Measurements from ENCODE around the gene DNAAF5. TPM values are rescaled to one million over a fixed set of nuclear protein-coding genes. Genes with fewer than 3 reads are reported as not detected.

The DNAAF5 gene
- total and polyA plus RNA-seq, 8 donors = 6.7 to 210 (median 22.4) TPM

GRCh38 chr7:681551-682307 is 44.8 kb upstream of the DNAAF5 start:
- no peaks in the 10 kb centered on the region for H3K27me3 ChIP-seq
- 91 to 99% (median 95%) methylated on average over 13 of the region's 13 CpGs for WGBS, 5 donors
- no peak for TF ChIP-seq EP300 (IDR thresholded peaks at IDR 0.05)
- no peak overlapping the region for H3K27ac ChIP-seq
- peaks cover 5 to 21% (median 16%) of the 10 kb centered on the region in 4 donors for H3K9me3 ChIP-seq
- H3K4me1 ChIP-seq = no peaks in the 10 kb centered on the region
- H3K36me3 ChIP-seq = peaks cover 0 to 49% (median 34%) of the 10 kb centered on the region in 4 donors
- no peak for DNase-seq
- H3K4me3 ChIP-seq = no peak overlapping the region
- intact Hi-C loops (cut with DNase I; ENCODE audit: low total_unique reads) = no loop called here

- Histone ChIP-seq H3K4me1 (no peaks in the 10 kb centered on the region), H3K4me3 (no peak overlapping the region), H3K9me3 (peaks cover 5 to 30% (median 20%) of the 10 kb centered on the region in 4 donors), H3K27ac (no peak overlapping the region), H3K27me3 (no peaks in the 10 kb centered on the region), H3K36me3 (peaks cover 0 to 41% (median 26%) of the 10 kb centered on the region in 4 donors)
- DNase-seq = no peak
- WGBS, 5 donors = 90 to 97% (median 93%) methylated on average over 11 of the region's 11 CpGs
- TF ChIP-seq POLR2AphosphoS5 (IDR thresholded peaks at IDR 0.05) = no peak
- TF ChIP-seq POLR2A (IDR thresholded peaks at IDR 0.05) = no peak
- no peak for TF ChIP-seq EP300 (IDR thresholded peaks at IDR 0.05)
- intact Hi-C loops (cut with DNase I; ENCODE audit: low total_unique reads) = no loop called here
Observed at GRCh38 chr7:682810-683209, 43.7 kb upstream of the DNAAF5 start.

GRCh38 chr7:683526-684205 is 42.8 kb upstream of the DNAAF5 start:
- H3K36me3 ChIP-seq = peaks cover 0 to 37% (median 22%) of the 10 kb centered on the region in 4 donors
- H3K9me3 ChIP-seq = peaks cover 5 to 38% (median 27%) of the 10 kb centered on the region in 4 donors
- no peaks in the 10 kb centered on the region for H3K27me3 ChIP-seq
- no peak for DNase-seq
- no peaks in the 10 kb centered on the region for H3K4me1 ChIP-seq
- TF ChIP-seq POLR2A (IDR thresholded peaks at IDR 0.05) (no peak), EP300 (IDR thresholded peaks at IDR 0.05) (no peak), POLR2AphosphoS5 (IDR thresholded peaks at IDR 0.05) (no peak), CTCF (IDR thresholded peaks at IDR 0.05) (no peak)
- H3K4me3 ChIP-seq = no peak overlapping the region
- intact Hi-C loops (cut with DNase I; ENCODE audit: low total_unique reads) = no loop called here
- no peak overlapping the region for H3K27ac ChIP-seq
- WGBS, 5 donors = 94 to 99% (median 97%) methylated on average over 15 to 19 of the region's 19 CpGs

GRCh38 chr7:684416-684815 is 42.1 kb upstream of the DNAAF5 start:
- DNase-seq = no peak
- WGBS, 5 donors = 87 to 97% (median 96%) methylated on average over 9 of the region's 9 CpGs
- Histone ChIP-seq H3K4me3 (no peak overlapping the region), H3K9me3 (peaks cover 5 to 44% (median 33%) of the 10 kb centered on the region in 4 donors), H3K36me3 (peaks cover 0 to 30% (median 16%) of the 10 kb centered on the region in 4 donors), H3K27ac (no peak overlapping the region), H3K4me1 (no peaks in the 10 kb centered on the region), H3K27me3 (no peaks in the 10 kb centered on the region)
- intact Hi-C loops (cut with DNase I; ENCODE audit: low total_unique reads) = no loop called here
- TF ChIP-seq CTCF (IDR thresholded peaks at IDR 0.05) (no peak), POLR2A (IDR thresholded peaks at IDR 0.05) (no peak), POLR2AphosphoS5 (IDR thresholded peaks at IDR 0.05) (no peak), EP300 (IDR thresholded peaks at IDR 0.05) (no peak)

GRCh38 chr7:685540-685939 is 41.0 kb upstream of the DNAAF5 start:
- H3K27me3 ChIP-seq = no peaks in the 10 kb centered on the region
- intact Hi-C loops (cut with DNase I; ENCODE audit: low total_unique reads) = no loop called here
- 94 to 100% (median 97%) methylated on average over 1 of the region's 1 CpG for WGBS, 5 donors
- H3K36me3 ChIP-seq = peaks cover 0 to 18% (median 7%) of the 10 kb centered on the region in 4 donors
- H3K27ac ChIP-seq = no peak overlapping the region
- H3K4me3 ChIP-seq = no peak overlapping the region
- peaks cover 5 to 50% (median 33%) of the 10 kb centered on the region in 4 donors for H3K9me3 ChIP-seq
- H3K4me1 ChIP-seq = no peaks in the 10 kb centered on the region
- no peak for TF ChIP-seq POLR2A (IDR thresholded peaks at IDR 0.05)
- TF ChIP-seq EP300 (IDR thresholded peaks at IDR 0.05) = no peak
- no peak for TF ChIP-seq POLR2AphosphoS5 (IDR thresholded peaks at IDR 0.05)
- no peak for TF ChIP-seq CTCF (IDR thresholded peaks at IDR 0.05)
- no peak for DNase-seq
